Cardiac fibroblast (primary cell): ENCODE results near the gene MAPK12.

Source experiments
- DNase-seq, 2 donors: peaks; one replicate each; pipeline versions ENCODE4 v3.0.0 to v3.0.0-alpha.2; 2010; ENCODE audit warnings: low read depth in 2 of 2
- H3K4me3 ChIP-seq, 2 donors: replicated peaks in 1 of 2; 1 replicate in 1 of 2; 2 replicates in 1 of 2; pipeline ENCODE4 v1.5.1; 2011; ENCODE audit warnings: low read depth in 2 of 2, low read length in 2 of 2, mild to moderate bottlenecking in 2 of 2, moderate library complexity in 1 of 2
- CTCF ChIP-seq: IDR thresholded peaks from one replicate; pipeline ENCODE4 v1.5.1; 2011; ENCODE audit warnings: low read depth, mild to moderate bottlenecking, low read length, inconsistent platforms

The MAPK12 gene

GRCh38 chr22:50251477-50252081, 9.9 kb downstream of the MAPK12 start:
- no peak for DNase-seq
- H3K4me3 ChIP-seq: peak overlapping the region; percentile 13 to 76
- no peak for TF ChIP-seq CTCF

- peak within 1 kb of the TSS; percentile 71 to 76 for H3K4me3 ChIP-seq
- no peak for TF ChIP-seq CTCF
- DNase-seq: peak; percentile 75 to 85
Measured at GRCh38 chr22:50250555-50251476, 10.7 kb downstream of the MAPK12 start, which contains the start of gene HDAC10. HDAC10 (minus strand) TSS chr22:50251265; CDS start chr22:50251032, 233 bp downstream.

GRCh38 chr22:50250249-50250554, 11.3 kb downstream of the MAPK12 start:
- DNase-seq: no peak
- no peak for TF ChIP-seq CTCF
- peak overlapping the region; percentile 71 to 76 for H3K4me3 ChIP-seq

- peak overlapping the region in 1 of 2 donors; percentile 76 for H3K4me3 ChIP-seq
- DNase-seq: no peak
- no peak for TF ChIP-seq CTCF
Measured at GRCh38 chr22:50249341-50250248, 11.9 kb downstream of the MAPK12 start.

- no peak for DNase-seq
- H3K4me3 ChIP-seq: no peak overlapping the region
- no peak for TF ChIP-seq CTCF
Measured at GRCh38 chr22:50248196-50249081, 13.0 kb downstream of the MAPK12 start.

GRCh38 chr22:50247748-50248147, 13.7 kb downstream of the MAPK12 start:
- no peak overlapping the region for H3K4me3 ChIP-seq
- TF ChIP-seq CTCF: no peak
- peak; percentile 71 to 80 for DNase-seq
